ENCODE measurements around the gene FAM20B.
"Not testable (repeated sequence)": the region's sequence is repeated elsewhere in the genome, so short reads cannot be mapped to it uniquely, and the experiment has no call there.

Gene FAM20B

DNA sequence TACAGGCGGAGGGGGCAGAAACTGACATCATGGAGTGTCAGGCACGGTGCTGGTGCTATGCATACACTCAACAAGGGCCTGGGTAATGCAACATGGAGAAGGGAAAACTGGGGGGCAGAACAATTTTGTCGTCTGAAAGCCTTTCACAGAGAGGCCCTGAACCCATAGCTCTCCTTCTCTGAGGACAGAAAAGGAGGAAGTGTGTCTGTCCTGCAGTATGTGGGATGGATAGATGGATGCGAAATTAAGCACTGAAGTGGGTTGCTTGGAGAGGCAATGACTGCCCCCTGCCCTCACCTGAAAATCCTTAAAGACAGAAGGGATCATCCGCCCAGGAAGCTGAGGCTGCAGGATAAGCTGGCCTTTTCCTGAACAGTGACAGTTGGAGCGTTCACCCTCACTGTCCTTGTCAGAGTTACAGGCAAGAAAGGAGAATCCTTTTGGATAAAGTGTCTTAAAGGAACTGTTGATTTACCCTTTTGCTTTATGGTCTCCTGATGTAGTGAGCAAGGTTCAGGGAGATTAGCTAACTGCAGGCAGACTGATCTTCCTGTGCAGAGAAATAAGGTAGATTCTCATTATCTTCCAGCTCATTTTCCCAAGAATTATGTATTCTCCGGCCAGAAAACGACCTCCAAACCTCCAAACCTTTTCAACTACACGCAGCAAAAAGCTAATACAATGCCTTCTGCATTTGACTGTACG lies 1.6 kb upstream of the FAM20B start:
- no peak for DNase-seq (ENCODE audit: low spot score)

DNA sequence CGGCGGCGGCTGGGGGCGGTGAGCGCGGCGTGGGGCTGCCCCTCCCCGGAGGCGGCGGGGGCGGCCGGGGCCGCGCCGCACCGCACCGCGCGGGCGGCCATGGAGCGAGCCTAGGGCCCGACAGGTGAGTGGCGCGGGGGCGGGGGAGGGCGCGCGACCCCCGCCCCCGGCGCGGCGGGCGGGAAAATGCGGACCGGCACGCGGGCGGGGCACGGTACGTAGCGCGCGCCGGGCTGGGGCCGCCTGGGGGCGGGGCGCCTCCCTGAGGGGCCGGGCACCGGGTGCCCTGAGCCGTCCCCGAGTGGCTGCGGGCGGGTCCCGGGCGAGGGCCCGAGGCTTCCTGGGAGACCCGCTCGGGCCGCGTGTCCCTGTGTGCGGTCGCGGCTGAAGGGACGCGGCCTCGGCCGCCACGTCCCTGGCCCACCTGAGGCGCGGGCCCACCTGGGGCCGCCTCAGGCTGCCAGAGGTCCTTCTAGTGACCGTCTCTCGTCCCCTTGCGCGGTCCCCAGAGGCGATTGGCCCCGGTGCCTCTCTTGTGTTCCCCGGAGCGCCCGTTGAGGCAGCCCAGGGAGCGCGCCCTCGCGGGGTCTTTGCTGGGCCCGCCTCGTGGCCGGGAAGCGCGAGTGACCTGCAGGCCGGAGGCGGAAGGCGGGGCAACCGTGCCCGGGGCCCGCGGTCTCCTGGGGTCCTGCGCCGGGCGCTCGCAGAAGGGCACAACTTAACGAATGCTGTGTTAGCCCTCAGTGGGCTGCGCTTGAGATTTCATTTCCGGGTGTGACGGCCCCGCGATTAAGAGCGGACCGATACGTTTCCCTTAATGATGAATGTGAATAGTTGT lies 500 bp downstream of the FAM20B start:
- DNase-seq (ENCODE audit: low spot score), result peak; percentile 91

DNA sequence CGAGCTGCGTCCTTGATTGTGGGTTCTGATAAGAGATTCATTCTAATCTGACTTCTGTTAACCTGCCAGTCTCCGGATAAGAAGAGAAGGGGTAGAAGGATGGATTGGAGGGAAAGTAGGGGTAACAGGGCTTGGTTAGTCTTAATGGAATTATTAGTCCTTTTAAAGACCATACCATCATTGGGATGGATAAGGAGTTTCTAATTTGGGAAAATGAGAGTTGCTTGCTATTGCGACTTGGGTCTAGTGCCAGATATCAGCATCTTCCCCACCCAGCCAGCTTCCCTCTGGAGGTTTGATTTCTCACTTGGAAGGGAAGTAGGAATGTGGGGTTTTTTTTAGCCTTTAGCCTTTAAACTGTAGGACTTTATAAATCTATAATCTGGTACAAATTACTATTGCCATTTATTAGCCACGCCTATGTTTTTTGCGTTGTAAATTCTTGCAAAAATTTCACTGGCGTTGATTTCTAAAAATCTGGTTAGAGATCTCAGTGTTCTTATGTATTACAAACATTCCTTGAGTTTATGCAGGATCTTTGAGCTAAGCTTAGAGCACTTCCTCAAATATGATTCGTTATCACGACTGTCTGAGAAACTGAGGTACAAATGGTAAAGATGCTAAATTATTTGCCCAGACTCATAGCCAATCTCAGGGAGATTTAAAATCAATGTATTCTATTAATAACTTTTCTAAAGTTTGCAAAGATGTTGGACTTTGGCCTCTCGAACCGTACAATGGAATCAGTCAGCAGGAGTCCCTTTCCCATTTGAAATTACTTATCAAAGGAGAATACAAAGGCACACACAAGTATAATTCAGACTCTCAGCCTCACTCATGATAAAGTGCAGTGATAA lies 1.3 kb downstream of the FAM20B start:
- DNase-seq (ENCODE audit: low spot score), result no peak

DNA sequence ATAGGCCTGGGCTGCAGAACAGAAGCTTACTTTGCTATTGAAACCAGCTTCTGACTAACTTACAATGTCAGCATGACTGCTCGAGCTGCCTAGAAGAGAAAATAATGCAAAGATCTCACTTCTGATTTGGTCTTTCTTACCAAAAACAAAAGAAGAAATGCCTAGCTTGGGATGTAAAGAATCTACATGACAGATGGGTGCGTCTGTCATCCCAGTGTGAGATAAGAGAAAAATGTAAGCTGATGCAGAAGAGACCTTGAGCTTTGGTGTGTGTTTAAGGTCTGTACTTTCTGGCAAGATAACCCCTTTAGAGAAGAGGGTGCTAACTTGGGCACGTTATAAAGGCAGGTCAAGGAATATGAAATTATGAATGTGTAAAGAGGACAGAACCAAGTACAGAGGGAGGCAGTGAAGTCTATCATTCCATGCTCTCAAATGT lies 3.6 kb downstream of the FAM20B start:
- DNase-seq (ENCODE audit: low spot score), result no peak

DNA sequence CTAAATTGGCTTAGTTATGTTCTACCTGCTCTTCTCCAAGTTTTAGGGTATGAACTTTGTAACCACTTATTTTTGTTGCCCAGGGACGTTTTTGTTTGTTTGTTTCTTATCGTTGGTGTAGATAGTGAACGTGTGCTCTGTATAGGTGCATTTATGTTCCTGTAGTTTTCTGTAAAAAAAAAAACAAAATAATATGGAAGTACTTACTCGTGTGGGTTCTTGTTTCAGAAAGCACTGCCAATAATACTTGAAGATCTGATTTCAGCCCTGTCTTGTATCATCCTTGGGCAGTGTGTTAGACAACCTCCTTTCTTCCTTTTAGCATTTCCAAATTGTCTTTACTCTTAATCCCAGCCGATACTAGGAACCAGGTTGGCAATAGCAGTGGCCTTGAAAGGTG lies 4.4 kb downstream of the FAM20B start:
- DNase-seq (ENCODE audit: low spot score), result no peak

DNA sequence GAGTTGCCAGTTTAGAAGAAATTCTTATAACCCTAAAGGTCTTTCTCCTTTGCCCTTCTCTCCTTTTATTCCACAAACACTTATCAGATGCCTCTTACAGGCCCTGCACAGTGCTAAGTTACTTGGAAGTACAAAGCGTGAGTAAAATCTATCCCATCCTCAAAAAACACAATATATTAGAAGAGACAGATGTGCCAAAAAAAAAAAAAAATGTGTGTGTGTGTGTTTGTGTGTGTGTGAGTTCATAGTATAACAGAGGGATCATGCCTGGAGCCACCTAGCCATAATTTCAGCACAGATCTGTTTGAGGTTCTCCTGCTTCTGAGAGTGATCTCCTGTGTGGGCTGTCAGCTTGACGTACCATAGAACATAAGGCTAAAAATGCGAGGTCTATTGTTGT lies 5.0 kb downstream of the FAM20B start:
- DNase-seq (ENCODE audit: low spot score), result no peak

DNA sequence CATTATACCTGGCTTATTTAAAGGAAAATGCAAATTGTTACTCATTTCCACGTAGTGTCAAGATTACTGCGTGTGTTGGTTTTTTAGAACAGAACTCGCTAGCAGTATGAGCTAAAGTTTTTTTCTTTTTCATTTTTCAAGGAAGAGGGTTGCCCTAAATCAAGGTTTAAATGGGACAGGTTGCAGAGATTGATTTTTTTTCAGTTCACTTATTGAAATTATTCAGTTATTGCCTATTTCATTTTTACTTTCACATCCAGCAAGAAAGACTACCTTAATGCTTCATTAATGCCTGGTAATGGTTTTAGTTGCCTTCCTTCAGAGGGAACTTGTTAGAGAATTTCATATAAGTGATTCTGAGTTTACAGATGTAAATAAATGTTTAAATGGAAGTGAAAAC lies 5.6 kb downstream of the FAM20B start:
- DNase-seq (ENCODE audit: low spot score), result no peak

DNA sequence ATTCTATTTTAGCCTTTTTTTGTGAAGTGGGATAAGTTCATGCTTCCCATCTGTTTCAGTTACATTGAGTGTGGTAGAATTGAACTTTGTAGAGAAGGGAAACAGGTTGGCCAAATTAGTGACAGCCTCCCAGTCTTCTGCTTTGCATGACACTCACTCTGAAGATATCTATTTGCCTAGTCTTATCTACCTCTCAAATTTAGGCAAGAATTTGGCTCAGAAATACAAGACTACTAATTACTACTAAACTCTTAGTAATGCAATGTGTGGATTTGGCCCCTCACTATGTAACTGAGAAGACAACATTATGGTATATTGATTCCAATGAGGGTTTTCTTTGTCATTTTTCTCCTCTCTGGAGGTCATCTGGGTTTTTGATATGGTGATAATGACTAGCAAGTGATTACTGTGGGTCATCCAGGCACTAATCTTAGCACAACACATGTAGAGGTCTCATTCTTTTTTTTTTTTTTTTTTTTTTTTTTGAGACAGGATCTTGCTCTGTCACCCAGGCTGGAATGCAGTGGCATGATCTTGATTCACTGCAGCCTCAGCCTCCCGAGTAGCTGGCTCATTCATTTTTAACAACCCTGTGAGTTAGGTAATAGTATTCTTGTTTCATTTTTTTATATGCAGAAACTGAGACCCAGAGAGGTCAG lies 6.3 kb downstream of the FAM20B start:
- no peak for DNase-seq (ENCODE audit: low spot score)

DNA sequence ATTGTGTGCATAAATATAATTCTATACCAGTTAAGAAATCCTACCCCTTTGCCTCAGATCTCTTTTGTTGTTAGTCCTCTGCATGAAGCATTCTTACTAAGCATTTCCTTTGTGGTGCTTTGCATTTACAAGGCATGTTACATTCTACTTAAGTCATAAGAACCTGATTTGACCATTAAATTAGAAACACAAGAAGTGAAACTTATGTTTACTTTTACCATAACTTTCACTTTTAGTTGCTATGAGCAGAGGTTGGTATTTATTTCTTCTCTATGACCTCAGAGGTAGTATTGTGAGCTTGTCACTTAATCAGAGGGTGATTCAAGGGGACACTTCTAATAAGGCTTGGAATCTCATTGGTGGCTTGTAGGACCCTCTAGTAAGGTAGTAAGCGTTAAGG lies 9.0 kb downstream of the FAM20B start:
- peak; percentile 78 for DNase-seq (ENCODE audit: low spot score)

DNA sequence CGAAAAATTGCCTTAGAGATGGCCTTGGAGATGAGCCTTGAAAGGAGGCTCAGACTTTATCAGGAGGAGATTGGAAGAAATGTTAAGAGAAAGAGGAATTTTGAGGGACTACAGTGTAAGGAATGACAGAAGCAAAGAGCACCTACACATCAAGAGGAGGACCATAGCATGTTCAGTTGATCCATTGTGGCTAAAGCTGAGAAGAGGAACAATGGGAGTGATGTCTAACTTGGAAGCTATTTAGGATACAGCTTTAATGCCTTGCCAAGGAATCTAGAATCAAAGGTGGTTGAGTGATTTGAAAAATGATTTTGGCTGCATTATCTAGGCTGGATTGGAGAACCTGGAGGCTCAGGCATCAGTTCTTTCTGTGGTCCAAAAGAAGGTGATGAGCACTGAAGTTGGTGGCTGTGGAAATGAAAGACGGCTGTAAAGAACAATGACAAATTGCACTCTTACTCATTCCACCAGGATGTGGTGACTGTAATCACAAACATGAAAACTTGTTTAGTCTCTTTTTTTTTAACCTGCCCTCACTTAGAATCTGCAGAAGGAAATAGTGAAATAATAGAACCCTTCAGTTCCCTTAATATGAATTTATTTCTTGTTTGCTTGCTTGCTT lies 11.3 kb downstream of the FAM20B start:
- DNase-seq (ENCODE audit: low spot score), result no peak

DNA sequence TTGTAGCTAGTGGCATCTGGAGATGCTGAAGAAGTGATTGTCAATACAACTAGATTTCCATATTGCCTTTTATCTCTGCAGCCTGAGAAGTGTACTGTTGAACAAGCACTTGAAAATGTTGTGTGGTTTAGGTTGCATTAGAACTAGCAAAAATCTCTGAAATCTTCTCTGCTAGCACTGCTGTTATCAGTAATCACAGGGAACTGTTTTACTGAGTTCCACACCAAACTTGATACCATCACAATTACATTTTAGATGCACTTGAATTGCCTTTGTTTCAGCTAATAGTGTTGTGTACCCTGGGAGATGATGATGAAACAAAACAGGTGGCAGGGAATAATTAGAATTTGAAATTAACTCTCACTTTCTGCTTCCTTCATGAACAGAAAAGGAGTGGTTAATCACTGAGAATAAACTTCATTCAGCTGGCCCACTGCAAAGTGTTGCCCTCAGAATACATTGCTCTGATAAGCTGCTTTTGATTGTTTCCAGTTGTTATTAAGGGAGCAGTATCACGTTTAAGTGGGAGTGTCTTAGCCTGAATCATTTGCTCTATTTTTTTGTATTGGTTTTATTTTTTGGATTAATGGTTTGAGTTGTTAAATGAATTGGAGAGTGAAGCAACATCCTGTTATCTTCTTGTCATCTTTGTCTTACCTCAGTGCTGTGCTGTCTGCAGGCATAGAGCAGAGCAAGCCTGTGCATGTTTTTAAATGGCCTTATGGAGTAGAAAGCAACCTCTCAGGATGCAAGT lies 13.0 kb downstream of the FAM20B start:
- no peak for DNase-seq (ENCODE audit: low spot score)

DNA sequence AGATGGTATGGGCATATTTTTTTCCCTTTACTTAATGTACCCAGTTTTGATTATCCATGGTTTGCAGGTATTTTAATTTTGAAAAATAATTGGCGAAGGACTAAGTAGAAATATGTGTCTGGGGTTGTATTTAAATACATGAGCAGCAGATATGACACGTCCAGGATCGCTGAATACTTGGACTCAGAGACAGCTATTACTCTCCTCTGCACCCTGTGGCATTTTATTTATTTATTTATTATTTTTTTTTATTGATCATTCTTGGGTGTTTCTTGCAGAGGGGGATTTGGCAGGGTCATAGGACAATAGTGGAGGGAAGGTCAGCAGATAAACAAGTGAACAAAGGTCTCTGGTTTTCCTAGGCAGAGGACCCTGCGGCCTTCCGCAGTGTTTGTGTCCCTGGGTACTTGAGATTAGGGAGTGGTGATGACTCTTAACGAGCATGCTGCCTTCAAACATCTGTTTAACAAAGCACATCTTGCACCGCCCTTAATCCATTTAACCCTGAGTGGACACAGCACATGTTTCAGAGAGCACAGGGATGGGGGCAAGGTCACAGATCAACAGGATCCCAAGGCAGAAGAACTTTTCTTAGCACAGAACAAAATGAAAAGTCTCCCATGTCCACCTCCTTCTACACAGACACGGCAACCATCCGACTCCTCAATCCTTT lies 13.9 kb downstream of the FAM20B start:
- not testable (repeated sequence) for DNase-seq (ENCODE audit: low spot score)

DNA sequence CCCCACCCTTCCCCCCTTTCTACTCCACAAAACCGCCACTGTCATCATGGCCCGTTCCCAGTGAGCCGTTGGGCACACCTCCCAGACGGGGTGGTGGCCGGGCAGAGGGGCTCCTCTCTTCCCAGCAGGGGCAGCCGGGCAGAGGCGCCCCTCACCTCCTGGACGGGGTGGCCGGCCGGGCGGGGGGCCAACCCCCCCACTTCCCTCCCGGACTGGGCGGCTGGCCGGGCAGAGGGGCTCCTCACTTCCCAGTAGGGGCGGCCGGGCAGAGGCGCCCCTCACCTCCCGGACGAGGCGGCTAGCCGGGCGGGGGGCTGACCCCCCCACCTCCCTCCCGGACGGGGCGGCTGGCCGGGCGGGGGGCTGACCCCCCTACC lies 14.5 kb downstream of the FAM20B start:
- not testable (repeated sequence) for DNase-seq (ENCODE audit: low spot score)

DNA sequence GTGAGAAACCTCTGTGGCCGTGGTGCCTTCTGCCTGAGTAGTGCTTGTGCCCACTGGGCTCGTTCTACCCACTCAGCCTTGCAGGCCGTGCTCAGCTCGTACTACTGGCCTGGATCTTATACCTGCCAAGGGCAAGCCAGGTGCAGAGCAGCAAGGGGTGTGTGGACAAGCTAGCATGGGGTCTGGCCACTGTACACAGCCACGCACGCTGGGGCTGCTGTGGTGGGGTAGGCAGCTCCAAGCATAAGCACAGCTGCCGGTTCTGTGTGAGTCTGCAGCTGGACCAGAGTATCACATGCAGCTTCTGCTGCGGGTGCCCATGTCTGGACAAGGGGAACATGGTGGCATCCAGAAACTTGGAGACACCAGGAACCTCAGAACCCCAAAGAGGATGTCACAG lies 16.4 kb downstream of the FAM20B start:
- DNase-seq (ENCODE audit: low spot score), result no peak

DNA sequence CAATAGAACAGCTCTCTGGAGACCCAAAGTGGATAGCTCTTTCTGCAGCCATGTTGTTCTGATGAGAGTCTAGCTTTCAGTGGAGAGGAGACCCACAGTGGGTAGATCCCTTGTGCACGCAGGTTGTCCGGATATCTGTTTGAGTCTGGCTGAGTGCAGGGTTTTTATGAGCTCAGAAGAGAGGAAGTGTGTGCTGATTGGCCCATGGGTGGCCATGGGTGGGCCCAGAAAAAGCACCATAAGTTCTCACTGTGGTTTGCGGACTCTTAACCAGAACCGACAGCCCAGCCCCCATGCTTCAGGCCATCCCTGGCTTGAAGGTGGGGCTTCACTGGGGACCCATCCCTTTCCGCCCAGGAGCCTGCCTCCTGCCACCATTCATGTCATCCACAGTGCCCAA lies 17.0 kb downstream of the FAM20B start:
- DNase-seq (ENCODE audit: low spot score), result no peak

DNA sequence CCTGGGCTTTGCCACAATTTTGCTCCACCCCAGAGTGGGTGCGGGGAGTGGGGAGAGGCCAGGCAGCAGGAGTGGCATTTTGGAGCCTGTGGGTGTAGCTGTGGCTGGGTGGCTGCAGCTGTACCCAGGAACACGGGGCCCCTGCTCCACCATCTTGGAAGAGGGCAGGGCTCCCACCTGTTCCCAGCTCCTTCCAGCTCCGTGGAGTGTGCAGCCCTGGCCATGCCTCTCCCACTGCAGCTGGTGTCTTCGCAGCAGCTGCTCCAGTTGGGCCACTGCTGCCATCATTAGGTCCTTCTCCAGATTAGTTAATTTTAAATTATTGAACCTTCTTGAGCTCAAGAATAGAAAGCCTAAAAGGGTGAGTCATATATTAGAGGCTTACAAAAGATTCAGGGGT lies 17.6 kb downstream of the FAM20B start:
- DNase-seq (ENCODE audit: low spot score), result no peak

DNA sequence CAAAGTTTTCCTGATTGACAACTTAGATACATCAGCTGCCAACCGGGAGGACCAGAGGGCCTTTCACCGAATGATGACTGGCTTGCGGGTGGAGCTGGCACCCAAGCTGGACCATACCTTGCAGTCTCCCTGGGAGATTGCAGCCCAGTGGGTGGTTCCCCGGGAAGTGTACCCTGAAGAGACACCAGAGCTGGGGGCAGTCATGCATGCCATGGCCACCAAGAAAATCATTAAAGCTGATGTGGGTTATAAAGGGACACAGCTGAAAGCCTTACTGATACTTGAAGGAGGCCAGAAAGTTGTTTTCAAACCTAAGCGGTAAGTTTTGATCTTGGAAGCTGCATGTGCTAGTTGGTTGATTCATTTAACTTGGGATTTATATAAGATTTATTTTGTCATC lies 18.2 kb downstream of the FAM20B start:
- no peak for DNase-seq (ENCODE audit: low spot score)

DNA sequence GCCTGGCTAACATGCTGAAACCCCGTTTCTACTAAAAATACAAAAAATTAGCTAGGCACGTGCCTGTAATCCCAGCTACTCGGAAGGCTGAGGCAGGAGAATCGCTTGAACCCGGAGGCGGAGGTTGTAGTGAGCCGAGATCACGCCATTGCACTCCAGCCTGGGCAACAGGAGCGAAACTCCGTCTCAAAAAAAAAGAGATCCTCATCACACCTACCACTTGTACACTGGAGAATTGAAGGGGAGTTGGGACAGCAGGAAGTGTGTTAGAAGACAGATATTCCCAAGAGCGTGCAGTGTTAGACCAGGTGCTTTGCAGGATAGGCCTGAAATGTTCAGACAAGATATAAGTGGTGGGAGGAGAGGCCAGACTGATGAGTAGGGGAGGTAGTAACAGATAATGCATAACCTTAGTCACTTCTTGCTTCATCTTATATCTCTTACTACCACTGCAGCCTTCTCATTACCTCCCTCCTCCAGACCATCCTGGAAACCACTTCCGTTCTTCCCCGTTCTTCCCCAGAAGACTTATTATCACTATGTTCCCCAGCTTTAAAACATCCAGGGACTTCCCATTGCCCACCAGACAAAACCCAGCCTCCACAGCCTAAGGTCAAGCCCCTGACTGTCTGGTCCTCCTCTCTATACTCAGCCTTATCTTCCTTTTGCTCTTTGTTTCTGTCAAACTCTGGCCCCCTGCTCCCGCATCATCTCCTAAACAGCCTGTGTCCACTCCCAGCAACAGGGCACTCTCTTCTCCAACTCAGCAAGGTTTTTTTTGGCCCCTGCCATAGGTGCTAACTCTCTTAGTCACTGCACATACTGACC lies 21.3 kb downstream of the FAM20B start:
- DNase-seq (ENCODE audit: low spot score), result no peak

DNA sequence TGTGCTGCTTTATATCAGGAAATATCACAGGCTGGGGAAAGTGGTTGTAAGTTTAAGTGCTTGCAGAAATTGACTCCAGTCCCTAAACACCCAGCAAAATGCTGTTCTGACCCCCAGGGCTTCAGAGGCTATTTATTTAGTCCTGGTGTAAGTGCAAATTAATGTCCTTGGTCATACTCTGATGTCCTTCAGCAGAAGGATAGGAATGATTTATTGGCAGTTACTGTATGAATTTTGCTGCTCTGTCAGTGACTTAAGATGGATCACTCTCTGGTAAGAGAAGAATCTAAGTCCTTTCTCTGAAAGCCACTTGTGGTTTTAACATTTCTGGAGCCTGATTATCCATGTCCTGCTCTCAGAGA lies 21.9 kb downstream of the FAM20B start:
- no peak for DNase-seq (ENCODE audit: low spot score)

Data from NAMALWA (cell line).